ENCODE results near the gene IP6K2. TPM values are rescaled to one million over a fixed set of nuclear protein-coding genes. Genes with fewer than 3 reads are reported as not detected.

Gene IP6K2
- total and polyA plus RNA-seq, 2 of the 8 experiments (the other 6 are each of a cell fraction or from before 2014, with no cell fraction given) = 95.8 to 144 TPM

- no peak overlapping the region for H3K56ac ChIP-seq (replicated peaks; ENCODE audit: insufficient read length, low read depth, low read length)
- FAIRE-seq (no peak), DNase-seq (ENCODE audit: low read depth in 1 of 2, low spot score in 2 of 2) (no peak)
- no peak overlapping the region for H3K23ac ChIP-seq (ENCODE audit: insufficient read length)
- peaks cover 31 to 80% of the 10 kb centered on the region in 2 experiments for H3K79me2 ChIP-seq (ENCODE audit: control insufficient read depth in 1 of 2, insufficient read depth in 2 of 2, low read length in 2 of 2)
- no peak overlapping the region for H3K27ac ChIP-seq (ENCODE audit: low read depth, low read length)
- no peaks in the 10 kb centered on the region for H3K9me3 ChIP-seq (ENCODE audit: insufficient read depth in 2 of 2, low read depth in 1 of 2, low read length in 1 of 2)
- no peaks in the 10 kb centered on the region for H3K23me2 ChIP-seq (ENCODE audit: low read depth, low read length)
- H2BK15ac ChIP-seq (ENCODE audit: low read length) = no peak overlapping the region
- H4K20me1 ChIP-seq (replicated peaks in 1 of 2; ENCODE audit: control insufficient read depth in 1 of 2, insufficient read depth in 2 of 2, low read length in 2 of 2) = peaks cover 23 to 31% of the 10 kb centered on the region in 2 experiments
- H3K4ac ChIP-seq (replicated peaks; ENCODE audit: insufficient read length, low read depth, low read length) = no peak overlapping the region
- H3K27me3 ChIP-seq (replicated peaks in 1 of 4; ENCODE audit: control insufficient read depth in 3 of 4, extremely low read depth in 1 of 4, insufficient read depth in 3 of 4, low read length in 3 of 4) = no peaks in the 10 kb centered on the region
- H2BK120ac ChIP-seq (replicated peaks; ENCODE audit: low read depth, low read length) = no peak overlapping the region
- no peak overlapping the region for H3K4me3 ChIP-seq (ENCODE audit: extremely low read depth in 1 of 4, insufficient read depth in 2 of 4, low read depth in 3 of 4, low read length in 4 of 4)
- peaks cover 6 to 10% (median 7%) of the 10 kb centered on the region in 4 experiments for H3K4me1 ChIP-seq (replicated peaks in 1 of 4; ENCODE audit: control insufficient read depth in 3 of 4, insufficient read depth in 4 of 4, low read length in 3 of 4)
- H3K14ac ChIP-seq (ENCODE audit: insufficient read length) = no peak overlapping the region
- H2BK5ac ChIP-seq (ENCODE audit: low read depth, low read length) = 0 out of 2 replicates have a peak overlapping the region, but pooled peaks have one; percentile 21
- H2AK5ac ChIP-seq (ENCODE audit: low read depth, low read length) = no peak overlapping the region
- H4K8ac ChIP-seq (ENCODE audit: extremely low read depth, insufficient read depth, low read length) = no peak overlapping the region
- H3K9ac ChIP-seq (replicated peaks in 1 of 4; ENCODE audit: extremely low read depth in 1 of 4, low read depth in 3 of 4, low read length in 3 of 4) = no peak overlapping the region
- no peak overlapping the region for H3K18ac ChIP-seq (ENCODE audit: extremely low read depth, low read length)
- H4K91ac ChIP-seq (replicated peaks; ENCODE audit: insufficient read length, low read length) = no peak overlapping the region
- H3K4me2 ChIP-seq (ENCODE audit: insufficient read depth in 1 of 2, low read depth in 2 of 2, low read length in 2 of 2) = peak overlapping the region in 1 of 2 experiments; percentile 24; a peak in 1 of 4 replicates
- WGBS, 2 experiments (ENCODE audit: extremely low coverage in 1 of 2, insufficient coverage in 1 of 2, insufficient read length in 1 of 2, insufficient replicate concordance in 2 of 2, low coverage in 1 of 2, low lambda C conversion rate in 2 of 2, missing lambda C conversion rate in 1 of 2) = 89% methylated on average over 5 of the region's 5 CpGs; no CpG with 5 or more reads in 1 of the 2 experiments
- no peak overlapping the region for H4K5ac ChIP-seq (ENCODE audit: insufficient read length, low read depth, low read length)
- no peak overlapping the region for H2AFZ ChIP-seq (ENCODE audit: low read length)
- no peak overlapping the region for H2BK20ac ChIP-seq (ENCODE audit: low read length)
- CTCF ChIA-PET (ENCODE audit: partially characterized antibody) = interaction anchor here (0.7 to 1.8 kb wide), 6 partner anchors 10 to 62 kb away, joined by 3 to 5 read pairs (median 3); partner anchors contain the start of gene NCKIPSD
- POLR2A ChIA-PET (ENCODE audit: partially characterized antibody) = interaction anchor here (1.2 to 13.3 kb wide), 8 partner anchors 8 to 138 kb away, joined by 3 to 187 read pairs (median 8); partner anchors contain the start of genes IP6K2 and NCKIPSD
- peaks cover 25 to 72% (median 44%) of the 10 kb centered on the region in 4 experiments for H3K36me3 ChIP-seq (ENCODE audit: control insufficient read depth in 2 of 4, insufficient read depth in 4 of 4, low read length in 3 of 4)
- H2BK12ac ChIP-seq (ENCODE audit: low read depth, low read length) = no peak overlapping the region; the same call in 1 of the 2 replicates
- H3K79me1 ChIP-seq (ENCODE audit: low read depth, low read length) = peaks cover 14% of the 10 kb centered on the region
- TF ChIP-seq POLR2AphosphoS5 (IDR thresholded peaks at IDR 0.05; ENCODE audit: low read depth, low read length) = no peak
- TF ChIP-seq JUN (IDR thresholded peaks at IDR 0.05; ENCODE audit: low read depth, low read length) = no peak
- TF ChIP-seq PHF8 (conservative IDR thresholded peaks at IDR 0.05; ENCODE audit: low read depth, low read length) = no peak
Measured at GRCh38 chr3:48696156-48696555, 20.9 kb downstream of the IP6K2 start.
